ENCODE measurements around the gene HIPK1.
"Not testable (repeated sequence)": the region's sequence is repeated elsewhere in the genome, so short reads cannot be mapped to it uniquely, and the experiment has no call there.

The HIPK1 gene

DNA sequence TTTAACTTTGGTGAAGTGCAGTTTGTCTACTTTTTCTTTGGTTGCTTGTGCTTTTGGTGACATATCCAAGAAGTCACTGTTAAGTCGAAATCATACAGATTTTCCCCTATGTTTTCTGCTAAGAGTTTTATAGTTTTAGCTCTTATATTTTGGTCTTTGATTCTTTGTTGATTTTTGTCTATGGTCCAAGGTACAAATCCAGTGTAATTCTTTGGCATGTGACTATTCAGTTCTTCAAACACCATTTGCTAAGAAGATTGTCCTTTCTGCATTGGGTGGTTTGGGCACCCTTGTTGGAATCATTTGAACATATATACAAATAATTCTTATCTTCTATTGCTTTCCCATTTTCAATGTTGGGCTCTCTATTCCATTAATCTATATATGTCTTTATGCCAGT lies 16.2 kb downstream of the HIPK1 start:
- DNase-seq: no peak

DNA sequence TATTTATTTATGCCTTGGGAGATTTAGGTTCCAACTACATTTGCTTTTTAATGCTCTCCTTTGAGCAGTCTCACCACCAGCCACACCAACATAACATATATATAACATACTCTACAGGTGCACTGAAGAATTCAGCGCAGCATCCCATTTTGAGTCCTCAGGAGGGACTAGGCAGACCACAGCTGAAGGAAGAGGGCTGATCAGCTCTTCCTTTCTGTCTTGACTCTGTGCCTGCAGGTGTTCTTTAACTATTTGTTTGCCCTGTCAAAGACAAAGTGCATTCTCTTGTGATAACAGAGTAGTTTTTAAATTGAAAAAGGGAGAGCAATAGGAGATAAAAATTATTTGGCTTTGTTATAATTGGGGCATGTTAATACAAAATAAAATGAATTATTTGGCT lies 17.0 kb downstream of the HIPK1 start:
- no peak for DNase-seq

DNA sequence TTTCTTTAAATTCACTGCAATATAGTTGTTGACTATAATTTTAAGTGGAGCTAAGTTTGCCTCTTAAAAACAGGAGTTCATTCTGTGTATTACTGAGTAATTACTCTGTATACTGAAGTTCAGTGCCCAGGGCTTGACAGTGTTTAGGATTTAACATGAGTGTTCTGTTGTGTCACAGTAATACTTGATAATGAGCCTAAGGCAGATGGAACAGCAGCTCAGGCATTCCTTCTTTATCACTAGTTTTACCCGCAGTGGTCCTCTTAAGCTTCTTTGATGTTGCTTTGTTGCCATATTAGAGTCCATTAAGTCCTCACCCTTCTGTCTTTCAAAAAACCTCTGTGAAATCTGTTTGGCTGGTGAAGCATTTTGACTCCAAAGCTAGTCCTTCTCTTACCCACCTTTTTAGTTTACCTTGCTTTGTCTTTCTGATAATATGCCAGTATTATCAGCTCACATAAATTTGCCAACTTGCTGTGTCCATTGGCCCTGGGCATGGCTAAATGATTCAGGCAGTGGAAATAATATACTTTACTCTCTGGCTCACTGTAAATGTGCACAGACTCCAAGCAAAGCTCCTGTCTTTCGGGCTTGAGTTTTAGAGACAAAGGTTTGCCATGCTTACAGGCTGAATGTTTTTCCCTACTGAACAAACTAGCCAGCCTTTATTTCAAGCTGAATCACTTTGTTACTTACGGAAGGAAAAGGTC lies 17.7 kb downstream of the HIPK1 start:
- DNase-seq: no peak

DNA sequence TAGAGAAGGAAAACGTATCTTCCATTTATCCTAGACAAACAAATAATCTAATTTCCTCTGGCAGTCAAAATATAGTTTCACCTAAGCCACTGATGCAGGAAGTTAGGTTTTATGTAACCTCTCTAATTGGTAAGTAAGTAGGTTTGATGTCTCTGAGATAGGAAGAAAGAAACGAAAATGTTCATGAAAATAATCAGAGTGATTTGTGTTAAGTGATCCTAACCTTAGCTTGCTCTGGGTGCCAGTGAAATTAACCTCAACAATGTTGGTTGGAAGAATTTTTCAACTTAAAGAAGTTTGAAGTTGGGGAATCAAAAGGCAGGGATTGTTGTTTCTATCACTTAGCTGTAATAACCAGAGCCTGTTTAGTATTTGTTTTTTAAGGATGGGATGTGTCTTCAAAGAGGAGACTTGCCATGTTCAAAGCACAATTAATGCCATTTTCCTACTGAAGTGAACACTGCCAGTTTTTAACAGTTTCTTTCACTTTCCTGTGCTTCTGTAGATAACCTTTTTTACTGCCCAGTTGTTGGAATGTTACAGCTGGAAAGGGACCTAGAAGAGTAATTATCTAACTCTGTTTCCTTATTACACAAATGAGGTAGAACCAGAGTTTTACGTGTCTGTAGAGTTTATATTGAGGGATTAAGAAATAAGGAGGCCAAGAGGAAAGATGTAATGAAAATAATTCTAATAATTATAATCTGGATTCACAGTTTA lies 18.4 kb downstream of the HIPK1 start:
- no peak for DNase-seq

DNA sequence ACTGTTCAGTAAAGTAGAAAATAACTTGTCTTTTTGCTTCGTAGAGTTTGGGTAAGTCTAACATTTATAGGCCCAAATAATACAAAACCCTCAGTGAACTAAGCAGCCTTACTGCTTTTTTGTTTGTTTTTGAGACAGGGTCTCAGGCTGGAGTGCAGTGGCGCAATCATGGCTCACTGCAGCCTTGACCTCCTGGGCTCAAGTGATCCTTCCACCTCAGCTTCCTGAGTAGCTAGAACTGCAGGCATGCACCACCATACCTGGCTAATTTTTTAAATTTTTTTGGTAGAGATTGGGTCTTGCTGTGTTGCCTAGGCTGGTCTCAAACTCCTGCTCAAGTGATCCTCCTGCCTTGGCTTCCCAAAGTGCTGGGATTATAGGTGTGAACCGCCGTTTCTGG lies 19.0 kb downstream of the HIPK1 start:
- not testable (repeated sequence) for DNase-seq

DNA sequence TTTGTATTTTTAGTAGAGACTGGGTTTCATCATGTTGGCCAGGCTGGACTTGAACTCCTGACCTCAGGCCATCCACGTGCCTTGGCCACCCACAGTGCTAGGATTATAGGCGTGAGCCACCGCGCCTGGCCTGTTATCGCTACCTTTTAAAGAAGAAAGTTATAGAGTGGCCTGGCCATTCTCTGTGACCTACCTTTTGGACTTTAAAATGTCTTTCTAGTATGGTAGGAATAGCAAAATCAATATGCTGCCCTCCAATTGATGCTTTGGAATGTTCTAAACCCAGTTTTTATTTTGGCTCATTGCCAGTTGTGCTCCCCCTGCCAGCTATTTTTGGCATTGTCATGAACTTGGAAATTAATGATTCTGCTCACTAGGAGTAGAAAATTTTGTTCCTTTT lies 19.9 kb downstream of the HIPK1 start:
- no peak for DNase-seq

DNA sequence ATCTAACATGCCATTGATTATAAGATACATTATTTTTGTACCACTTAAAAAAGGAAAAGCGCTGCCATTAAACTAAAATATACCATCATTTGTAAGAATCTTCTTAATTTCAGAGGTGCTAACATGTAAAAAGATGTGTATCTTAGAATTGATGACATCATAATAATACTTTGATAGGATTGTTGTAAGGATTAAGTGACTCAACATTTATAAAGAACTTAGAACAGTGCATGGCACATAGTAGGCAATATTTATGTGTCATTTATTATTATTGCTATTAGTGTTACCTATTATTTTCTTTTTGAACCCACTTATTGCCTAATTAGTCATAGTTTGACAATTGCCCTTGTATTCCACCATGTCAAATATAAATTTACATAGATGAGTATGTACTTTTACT lies 21.8 kb downstream of the HIPK1 start:
- DNase-seq: no peak

DNA sequence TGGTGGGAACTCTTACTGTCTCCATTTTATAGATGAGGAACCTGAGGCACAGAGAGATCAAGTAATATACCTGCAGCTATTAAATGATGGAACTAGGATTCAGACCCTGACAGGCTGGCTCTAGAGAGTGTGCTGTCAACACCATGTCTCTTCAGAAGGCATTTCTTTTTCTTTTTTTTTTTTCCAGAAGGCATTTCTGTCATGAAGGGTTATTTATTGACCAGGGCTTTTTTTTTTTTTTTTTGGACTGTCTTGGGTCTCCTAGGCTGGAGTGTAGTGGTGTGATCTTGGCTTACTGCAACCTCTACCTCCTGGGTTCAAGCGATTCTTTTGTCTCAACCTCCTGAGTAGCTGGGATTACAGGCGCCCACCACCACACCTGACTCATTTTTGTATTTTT lies 22.6 kb downstream of the HIPK1 start:
- DNase-seq: no peak

DNA sequence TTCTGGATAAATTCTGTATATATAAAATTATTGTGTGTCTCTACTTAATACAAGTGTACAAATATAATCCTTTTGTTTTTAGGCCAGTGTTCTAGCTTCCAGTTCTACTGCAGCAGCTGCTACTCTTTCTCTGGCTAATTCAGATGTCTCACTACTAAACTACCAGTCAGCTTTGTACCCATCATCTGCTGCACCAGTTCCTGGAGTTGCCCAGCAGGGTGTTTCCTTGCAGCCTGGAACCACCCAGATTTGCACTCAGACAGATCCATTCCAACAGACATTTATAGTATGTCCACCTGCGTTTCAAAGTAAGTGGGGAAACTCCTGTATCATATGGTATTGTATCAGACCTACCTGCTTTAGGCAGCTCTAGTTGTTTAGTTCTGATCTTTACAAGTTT lies 28.9 kb downstream of the HIPK1 start:
- DNase-seq: no peak

DNA sequence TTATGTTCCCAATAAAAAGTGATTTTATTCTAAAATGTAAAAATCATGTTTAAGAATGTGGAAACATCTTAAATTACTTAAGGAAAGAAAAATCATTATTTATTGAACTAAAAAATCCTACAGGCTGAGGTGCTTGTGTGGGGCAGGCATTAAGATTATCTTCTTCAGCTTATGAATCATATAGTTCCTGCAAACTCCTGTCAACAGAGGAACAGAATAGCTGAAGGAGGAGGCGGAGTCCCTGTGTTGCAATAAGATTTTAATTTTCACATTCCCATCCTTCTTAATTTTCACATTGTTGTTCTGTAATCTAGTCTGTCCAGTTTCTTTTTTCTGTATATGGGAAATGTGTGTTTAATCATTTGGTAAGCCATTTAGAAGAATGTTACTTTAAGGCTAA lies 29.6 kb downstream of the HIPK1 start:
- DNase-seq: no peak

DNA sequence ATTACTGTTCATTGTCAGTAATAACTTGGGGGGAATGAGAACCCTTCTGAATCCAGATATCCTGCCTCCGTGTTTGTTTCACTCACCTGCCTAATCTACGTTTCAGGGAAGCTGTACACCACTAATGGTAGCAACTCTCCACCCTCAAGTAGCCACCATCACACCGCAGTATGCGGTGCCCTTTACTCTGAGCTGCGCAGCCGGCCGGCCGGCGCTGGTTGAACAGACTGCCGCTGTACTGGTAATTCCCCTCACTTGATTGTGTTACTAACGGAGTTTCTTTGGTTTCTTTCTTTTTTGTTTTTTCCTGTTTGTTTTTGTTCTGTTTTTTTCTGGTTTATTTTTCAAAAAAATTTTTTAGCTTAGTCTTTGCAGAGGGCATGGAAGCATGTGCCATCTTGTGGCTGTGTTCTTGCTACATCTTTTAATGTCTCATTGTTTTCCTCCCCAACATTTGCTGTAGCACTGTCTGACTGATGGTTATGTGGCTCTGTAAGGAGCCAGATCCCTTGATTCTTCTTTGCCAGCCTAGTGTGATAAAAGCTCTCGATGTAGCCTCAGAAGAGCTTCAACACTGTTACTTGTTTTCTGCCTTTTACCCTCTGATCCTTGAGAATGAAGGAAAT lies 34.3 kb downstream of the HIPK1 start:
- DNase-seq: no peak

DNA sequence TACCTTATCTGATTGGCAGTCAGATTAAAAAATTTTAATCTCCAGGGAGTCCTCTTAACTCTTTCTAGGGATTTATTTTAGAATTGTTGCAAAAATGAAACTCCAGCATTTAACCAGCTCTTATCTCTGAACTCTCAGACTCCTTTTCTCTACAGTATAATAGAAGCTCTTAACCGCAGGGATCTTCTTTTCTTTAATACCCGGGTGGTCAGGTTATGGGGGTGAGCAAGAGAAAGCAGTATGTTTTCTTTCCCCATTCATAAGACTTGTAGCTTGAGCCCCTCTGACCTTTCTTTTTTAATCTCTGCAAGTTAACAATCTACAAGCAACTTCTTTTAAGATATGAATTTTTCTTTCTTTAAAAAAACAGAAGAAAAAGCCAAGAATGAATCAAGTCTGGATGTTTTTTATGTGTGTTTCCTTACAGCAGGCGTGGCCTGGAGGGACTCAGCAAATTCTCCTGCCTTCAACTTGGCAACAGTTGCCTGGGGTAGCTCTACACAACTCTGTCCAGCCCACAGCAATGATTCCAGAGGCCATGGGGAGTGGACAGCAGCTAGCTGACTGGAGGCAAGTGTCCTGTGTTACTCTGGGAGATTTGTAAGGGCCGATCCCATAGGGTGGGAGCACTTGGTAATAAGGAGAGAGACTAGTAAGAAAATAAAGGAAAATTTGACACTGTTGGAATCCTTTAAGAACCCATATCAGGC lies 36.7 kb downstream of the HIPK1 start:
- DNase-seq: no peak

DNA sequence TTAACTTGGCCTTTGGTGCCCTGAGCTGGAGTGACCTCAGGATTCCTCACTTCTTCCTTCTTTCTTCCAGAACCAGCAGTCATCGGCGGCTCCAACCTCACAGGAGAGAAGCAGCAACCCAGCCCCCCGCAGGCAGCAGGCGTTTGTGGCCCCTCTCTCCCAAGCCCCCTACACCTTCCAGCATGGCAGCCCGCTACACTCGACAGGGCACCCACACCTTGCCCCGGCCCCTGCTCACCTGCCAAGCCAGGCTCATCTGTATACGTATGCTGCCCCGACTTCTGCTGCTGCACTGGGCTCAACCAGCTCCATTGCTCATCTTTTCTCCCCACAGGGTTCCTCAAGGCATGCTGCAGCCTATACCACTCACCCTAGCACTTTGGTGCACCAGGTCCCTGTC lies 43.8 kb downstream of the HIPK1 start:
- DNase-seq: no peak

DNA sequence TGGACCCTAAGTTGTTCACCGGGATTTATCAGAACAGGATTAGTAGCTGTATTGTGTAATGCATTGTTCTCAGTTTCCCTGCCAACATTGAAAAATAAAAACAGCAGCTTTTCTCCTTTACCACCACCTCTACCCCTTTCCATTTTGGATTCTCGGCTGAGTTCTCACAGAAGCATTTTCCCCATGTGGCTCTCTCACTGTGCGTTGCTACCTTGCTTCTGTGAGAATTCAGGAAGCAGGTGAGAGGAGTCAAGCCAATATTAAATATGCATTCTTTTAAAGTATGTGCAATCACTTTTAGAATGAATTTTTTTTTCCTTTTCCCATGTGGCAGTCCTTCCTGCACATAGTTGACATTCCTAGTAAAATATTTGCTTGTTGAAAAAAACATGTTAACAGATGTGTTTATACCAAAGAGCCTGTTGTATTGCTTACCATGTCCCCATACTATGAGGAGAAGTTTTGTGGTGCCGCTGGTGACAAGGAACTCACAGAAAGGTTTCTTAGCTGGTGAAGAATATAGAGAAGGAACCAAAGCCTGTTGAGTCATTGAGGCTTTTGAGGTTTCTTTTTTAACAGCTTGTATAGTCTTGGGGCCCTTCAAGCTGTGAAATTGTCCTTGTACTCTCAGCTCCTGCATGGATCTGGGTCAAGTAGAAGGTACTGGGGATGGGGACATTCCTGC lies 46.2 kb downstream of the HIPK1 start:
- DNase-seq: no peak

DNA sequence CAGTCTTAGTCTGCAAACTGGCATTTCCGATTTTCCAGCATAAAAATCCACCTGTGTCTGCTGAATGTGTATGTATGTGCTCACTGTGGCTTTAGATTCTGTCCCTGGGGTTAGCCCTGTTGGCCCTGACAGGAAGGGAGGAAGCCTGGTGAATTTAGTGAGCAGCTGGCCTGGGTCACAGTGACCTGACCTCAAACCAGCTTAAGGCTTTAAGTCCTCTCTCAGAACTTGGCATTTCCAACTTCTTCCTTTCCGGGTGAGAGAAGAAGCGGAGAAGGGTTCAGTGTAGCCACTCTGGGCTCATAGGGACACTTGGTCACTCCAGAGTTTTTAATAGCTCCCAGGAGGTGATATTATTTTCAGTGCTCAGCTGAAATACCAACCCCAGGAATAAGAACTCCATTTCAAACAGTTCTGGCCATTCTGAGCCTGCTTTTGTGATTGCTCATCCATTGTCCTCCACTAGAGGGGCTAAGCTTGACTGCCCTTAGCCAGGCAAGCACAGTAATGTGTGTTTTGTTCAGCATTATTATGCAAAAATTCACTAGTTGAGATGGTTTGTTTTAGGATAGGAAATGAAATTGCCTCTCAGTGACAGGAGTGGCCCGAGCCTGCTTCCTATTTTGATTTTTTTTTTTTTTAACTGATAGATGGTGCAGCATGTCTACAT lies 47.6 kb downstream of the HIPK1 start:
- no peak for DNase-seq

DNA sequence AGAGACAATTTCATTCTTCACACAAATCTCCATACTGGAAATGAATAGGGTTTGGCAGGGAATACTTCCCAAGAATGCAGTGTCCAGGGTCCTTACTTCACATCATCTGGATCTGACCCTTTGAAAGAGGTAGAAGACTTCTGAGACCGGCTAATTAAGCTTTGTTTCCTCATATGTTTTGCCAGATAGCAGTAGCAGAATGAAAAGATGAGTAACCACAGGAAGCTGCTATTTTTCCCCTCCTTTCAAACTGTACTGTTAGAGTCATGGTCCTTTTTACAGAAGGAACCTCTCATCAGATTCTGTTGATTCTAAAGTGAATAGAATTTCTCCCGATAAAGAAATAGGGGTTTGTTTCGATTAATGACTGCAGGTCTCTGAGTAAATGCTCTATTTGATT lies 48.8 kb downstream of the HIPK1 start:
- DNase-seq: no peak

DNA sequence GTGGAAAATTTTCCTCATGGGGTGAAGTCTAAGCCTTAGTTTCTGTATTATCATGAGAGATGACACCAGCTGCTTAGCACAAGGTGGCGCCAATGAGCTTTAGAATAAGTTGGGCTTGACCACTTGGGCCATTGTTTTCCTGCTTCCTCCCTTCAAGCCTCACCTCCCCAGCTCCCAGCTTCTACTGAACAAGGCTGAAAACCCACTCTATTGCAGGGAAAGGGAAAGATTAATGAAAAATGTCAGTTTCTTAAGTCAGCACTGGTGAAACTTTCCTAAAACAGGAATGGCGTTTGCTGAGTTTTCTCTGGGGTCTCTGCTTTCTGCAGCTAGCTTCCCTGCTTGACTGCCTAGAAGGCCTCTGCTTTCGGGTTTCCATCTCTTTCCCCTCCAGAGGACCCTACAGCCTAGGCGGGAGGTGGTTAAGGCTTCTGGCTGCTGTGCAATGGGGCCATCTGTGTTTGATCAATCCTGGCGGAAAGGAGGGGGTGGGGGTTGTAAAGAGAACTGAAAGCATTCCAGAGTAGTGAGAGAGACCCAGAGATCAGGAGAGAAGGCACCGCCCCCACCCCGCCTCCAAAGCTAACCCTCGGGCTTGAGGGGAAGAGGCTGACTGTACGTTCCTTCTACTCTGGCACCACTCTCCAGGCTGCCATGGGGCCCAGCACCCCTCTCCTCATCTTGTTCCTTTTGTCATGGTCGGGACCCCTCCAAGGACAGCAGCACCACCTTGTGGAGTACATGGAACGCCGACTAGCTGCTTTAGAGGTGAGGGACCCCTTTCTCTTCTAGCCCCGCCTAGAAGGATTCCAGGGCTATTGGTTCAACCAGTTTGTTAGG lies 50.0 kb downstream of the HIPK1 start, which contains the start of gene OLFML3:
Gene OLFML3, plus strand, starts transcription at position 612 of the 840 bp plus-strand sequence. Its CDS starts 43 bp downstream, at position 655.
- DNase-seq: peak; percentile 47

DNA sequence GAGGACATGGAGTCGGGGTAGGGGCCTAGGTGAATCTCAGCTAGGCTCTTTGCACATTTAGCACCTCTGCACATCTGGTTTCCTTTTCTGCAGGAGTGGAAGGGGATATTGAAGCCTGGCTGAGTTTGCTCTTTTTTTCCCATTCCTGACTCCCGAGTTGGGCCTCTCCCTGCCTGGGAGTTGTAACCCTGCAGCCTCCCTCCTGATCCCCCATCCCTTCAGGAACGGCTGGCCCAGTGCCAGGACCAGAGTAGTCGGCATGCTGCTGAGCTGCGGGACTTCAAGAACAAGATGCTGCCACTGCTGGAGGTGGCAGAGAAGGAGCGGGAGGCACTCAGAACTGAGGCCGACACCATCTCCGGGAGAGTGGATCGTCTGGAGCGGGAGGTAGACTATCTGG lies 51.0 kb downstream of the HIPK1 start:
- no peak for DNase-seq

DNA sequence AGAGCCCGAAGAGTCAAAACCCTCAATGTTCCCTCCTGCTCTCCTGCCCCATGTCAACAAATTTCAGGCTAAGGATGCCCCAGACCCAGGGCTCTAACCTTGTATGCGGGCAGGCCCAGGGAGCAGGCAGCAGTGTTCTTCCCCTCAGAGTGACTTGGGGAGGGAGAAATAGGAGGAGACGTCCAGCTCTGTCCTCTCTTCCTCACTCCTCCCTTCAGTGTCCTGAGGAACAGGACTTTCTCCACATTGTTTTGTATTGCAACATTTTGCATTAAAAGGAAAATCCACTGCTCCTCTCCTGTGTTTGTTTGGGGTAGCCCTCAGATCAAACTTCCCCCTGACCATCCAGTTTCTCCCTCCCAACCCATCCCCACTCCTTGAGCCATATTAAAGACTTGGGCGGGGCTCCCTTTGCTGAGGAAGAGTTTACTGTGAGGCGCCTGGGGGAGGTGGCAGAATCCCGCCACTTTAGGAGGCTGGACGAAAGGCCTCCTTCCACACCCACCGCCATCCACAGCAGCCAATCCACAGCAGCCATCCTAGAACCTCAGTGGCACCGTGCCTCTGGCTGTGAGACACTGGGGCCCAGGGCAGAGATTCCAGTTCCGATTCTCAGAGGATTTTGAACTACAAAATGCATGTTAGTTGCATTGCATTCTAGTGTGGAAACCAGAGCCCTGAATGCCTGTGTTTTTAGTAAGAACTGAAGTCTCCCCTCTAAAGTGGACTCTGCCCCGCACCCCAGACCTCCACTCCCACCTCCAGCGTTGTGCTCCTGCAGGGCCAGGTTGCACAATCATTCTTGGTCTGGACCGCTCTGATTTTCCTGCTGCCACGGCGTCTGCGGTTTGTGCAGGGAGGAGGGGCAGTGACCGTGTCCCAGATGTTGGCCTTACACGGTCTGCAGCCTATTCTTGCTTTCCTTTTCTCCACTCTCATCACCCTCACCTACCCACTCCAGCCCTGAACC lies 53.1 kb downstream of the HIPK1 start:
- DNase-seq: no peak

DNA sequence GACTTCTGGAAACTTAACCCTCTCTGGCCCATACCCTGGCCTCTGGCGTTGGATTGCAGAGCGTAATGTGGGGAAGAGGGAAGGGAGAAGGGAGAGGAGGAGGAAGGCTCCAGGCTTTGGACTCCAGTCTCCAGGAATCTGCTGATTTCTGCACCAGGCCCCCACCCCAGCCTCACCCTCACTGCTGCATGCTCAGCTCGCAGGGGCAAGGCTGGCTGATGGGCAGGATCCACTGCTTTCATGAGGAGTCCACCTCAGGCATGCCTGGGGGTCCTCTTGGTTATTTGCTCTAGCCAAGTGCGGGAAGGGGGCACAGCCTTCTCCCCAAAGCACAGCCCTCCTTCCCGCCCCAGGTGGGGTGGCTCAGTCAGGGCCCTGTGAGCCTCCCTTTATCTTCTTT lies 53.8 kb downstream of the HIPK1 start:
- no peak for DNase-seq

All from stimulated activated CD4-positive, alpha-beta T cell treated with anti-CD3 and anti-CD28 coated beads, Interleukin-1b, Interleukin-23, amount 100 ng/mL, for 48 hours (primary cell).